ENCODE measurements around the gene KHSRP.

The KHSRP gene

DNA sequence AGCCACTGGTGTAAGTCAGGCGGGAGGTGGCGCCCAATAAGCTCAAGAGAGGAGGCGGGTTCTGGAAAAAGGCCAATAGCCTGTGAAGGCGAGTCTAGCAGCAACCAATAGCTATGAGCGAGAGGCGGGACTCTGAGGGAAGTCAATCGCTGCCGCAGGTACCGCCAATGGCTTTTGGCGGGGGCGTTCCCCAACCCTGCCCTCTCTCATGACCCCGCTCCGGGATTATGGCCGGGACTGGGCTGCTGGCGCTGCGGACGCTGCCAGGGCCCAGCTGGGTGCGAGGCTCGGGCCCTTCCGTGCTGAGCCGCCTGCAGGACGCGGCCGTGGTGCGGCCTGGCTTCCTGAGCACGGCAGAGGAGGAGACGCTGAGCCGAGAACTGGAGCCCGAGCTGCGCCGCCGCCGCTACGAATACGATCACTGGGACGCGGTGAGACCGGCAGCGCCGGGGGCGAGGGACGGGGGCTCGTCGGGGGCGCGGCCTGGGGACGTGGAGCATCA lies 52.0 kb downstream of the KHSRP start, which contains the start of gene ALKBH7:
ALKBH7 (plus strand) TSS at position 201 of the 502 bp plus-strand sequence; CDS start at position 228, 27 bp downstream.
- Histone ChIP-seq H3K27ac (ENCODE audit: low read depth, low read length, poor library complexity, severe bottlenecking) (peak within 1 kb of the TSS; percentile 68), H3F3A (ENCODE audit: insufficient read depth, low read length) (no peaks in the 10 kb centered on the region), H3K4me2 (ENCODE audit: low read length) (peak within 1 kb of the TSS; percentile 78), H3K27me3 (ENCODE audit: insufficient read depth, low read length) (no peaks in the 10 kb centered on the region), H3K36me3 (ENCODE audit: insufficient read depth, low read length) (peaks cover 18% of the 10 kb centered on the region), H3K79me2 (ENCODE audit: insufficient read depth, low read length) (no peaks in the 10 kb centered on the region), H3K4me3 (ENCODE audit: low read depth, low read length, poor library complexity, severe bottlenecking) (peak within 1 kb of the TSS; percentile 69), H2AFZ (ENCODE audit: low read length) (no peak within 1 kb of the TSS), H3K9me3 (ENCODE audit: low read length) (no peaks in the 10 kb centered on the region), H3K9me2 (ENCODE audit: low read depth, low read length) (no peaks in the 10 kb centered on the region), H3K4me1 (ENCODE audit: insufficient read depth, low read length, severe bottlenecking) (peaks cover 19% of the 10 kb centered on the region), H3K9ac (ENCODE audit: low read length) (peak within 1 kb of the TSS; percentile 72), H4K20me1 (ENCODE audit: insufficient read depth, low read length) (no peaks in the 10 kb centered on the region)
- no peak for TF ChIP-seq CTCF (IDR thresholded peaks at IDR 0.05; ENCODE audit: low read length)
- no peak for TF ChIP-seq EZH2 (IDR thresholded peaks at IDR 0.05; ENCODE audit: borderline replicate concordance, low read length)

- H3K4me1 ChIP-seq (ENCODE audit: insufficient read depth, low read length, severe bottlenecking): peaks cover 14% of the 10 kb centered on the region
- no peak overlapping the region for H3K4me2 ChIP-seq (ENCODE audit: low read length)
- H3K36me3 ChIP-seq (ENCODE audit: insufficient read depth, low read length): peaks cover 49% of the 10 kb centered on the region
- no peaks in the 10 kb centered on the region for H3F3A ChIP-seq (ENCODE audit: insufficient read depth, low read length)
- no peak overlapping the region for H3K27ac ChIP-seq (ENCODE audit: low read depth, low read length, poor library complexity, severe bottlenecking)
- no peaks in the 10 kb centered on the region for H4K20me1 ChIP-seq (ENCODE audit: insufficient read depth, low read length)
- no peaks in the 10 kb centered on the region for H3K9me2 ChIP-seq (ENCODE audit: low read depth, low read length)
- no peak overlapping the region for H2AFZ ChIP-seq (ENCODE audit: low read length)
- no peaks in the 10 kb centered on the region for H3K79me2 ChIP-seq (ENCODE audit: insufficient read depth, low read length)
- H3K9ac ChIP-seq (ENCODE audit: low read length): no peak overlapping the region
- TF ChIP-seq CTCF (IDR thresholded peaks at IDR 0.05; ENCODE audit: low read length) (no peak), EZH2 (IDR thresholded peaks at IDR 0.05; ENCODE audit: borderline replicate concordance, low read length) (no peak)
- no peak overlapping the region for H3K4me3 ChIP-seq (ENCODE audit: low read depth, low read length, poor library complexity, severe bottlenecking)
- no peaks in the 10 kb centered on the region for H3K27me3 ChIP-seq (ENCODE audit: insufficient read depth, low read length)
- H3K9me3 ChIP-seq (ENCODE audit: low read length): no peaks in the 10 kb centered on the region
Observed at GRCh38 chr19:6364353-6364752, 60.3 kb downstream of the KHSRP start.
